Fibroblast of skin of left quadriceps (primary cell): ENCODE measurements around the gene DLGAP1.
"Not testable (repeated sequence)": the region's sequence is repeated elsewhere in the genome, so short reads cannot be mapped to it uniquely, and the experiment has no call there.

ENCODE experiments used
- DNase-seq, 2 experiments: peaks; one replicate each; pipeline ENCODE4 v3.0.0-alpha.2; 2013; ENCODE audit warnings: low read depth in 2 of 2

The DLGAP1 gene

GRCh38 chr18:4078246-4078645, 376.9 kb downstream of the DLGAP1 start:
- DNase-seq = no peak

GRCh38 chr18:4077721-4078120, 377.4 kb downstream of the DLGAP1 start:
- no peak for DNase-seq

GRCh38 chr18:4077204-4077603, 377.9 kb downstream of the DLGAP1 start:
- DNase-seq = no peak

DNA sequence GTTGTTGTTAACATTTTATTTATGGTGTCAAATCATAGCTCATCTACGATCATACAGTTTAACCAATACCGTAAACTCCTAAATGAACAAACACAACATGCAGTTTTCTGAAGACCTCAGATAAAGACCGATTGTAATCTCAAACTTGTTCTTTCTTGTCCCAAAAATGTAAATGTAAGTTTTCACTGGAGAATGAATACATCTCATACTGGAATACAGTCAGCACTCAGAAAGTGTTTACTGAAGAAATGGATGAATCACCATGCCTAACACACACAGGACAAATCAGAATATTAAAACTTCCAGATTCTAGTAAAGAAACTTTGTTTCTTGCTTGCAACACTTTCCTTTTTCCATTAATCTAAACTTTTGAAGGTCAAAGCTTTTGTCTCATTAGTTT, 380.5 kb downstream of the DLGAP1 start:
- DNase-seq = no peak

- DNase-seq = no peak
Measured at GRCh38 chr18:4069183-4069582, 385.9 kb downstream of the DLGAP1 start.

GRCh38 chr18:4068552-4069158, 386.5 kb downstream of the DLGAP1 start:
- DNase-seq = peak; percentile 7 to 9

- DNase-seq = no peak
Measured at GRCh38 chr18:4063545-4063944, 391.6 kb downstream of the DLGAP1 start.

DNA sequence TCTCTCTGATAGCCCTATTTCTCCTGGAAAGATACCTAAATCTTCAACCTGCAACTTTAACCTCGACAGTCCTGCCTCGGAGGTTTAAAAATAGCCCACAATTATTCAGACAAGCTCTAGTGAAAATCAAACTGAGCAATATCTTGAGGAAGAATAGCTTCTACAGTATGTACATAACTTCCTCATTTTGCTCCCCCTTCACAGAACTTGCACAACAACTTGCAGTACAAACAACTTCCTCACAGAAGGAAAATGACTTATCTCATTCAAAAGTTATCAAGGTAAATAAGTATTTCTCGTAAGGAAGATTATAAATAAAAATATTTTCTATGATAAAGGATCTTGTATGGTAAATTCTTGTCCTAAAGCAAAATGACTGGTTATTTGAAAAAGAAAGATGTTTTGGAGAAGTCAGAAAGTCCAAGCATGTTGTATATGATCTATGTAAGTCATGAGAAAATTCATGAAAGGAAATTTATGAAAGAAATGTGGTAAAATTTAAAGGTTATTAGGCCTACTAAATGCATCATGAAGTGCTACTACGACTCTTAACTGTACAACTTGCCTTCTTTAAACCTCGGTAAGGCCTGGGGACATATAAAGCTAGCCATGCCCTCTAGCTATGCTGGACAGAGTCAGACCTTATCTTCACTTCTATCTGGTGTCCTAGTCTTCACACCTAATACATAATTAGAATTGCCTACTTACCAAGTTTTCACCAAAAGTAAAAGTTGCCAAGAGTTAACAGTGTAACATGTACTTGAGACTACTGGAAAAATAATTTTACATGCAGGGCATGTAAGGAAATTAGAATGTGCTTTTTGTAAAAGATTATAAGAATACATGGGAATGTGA, 394.5 kb downstream of the DLGAP1 start:
- no peak for DNase-seq

DNA sequence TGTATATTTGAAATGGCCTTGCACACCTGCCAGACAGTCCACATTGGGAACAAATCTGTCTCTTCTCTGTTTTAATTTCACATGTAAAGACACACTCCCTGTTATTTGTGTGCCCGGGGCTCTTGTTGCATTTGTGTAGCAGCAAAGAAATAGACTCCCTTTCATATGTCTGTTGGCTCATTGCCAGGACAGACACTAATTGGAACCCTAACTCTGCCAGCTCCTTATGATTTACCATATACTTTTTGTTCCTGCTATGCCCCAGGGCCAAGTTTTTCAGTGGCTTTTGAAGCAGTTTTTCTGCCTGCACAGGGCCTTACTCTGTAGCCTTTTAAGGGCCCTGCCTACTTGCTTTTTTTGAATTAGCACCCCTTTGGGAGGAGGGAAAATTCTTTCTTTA, 396.9 kb downstream of the DLGAP1 start:
- no peak for DNase-seq

DNA sequence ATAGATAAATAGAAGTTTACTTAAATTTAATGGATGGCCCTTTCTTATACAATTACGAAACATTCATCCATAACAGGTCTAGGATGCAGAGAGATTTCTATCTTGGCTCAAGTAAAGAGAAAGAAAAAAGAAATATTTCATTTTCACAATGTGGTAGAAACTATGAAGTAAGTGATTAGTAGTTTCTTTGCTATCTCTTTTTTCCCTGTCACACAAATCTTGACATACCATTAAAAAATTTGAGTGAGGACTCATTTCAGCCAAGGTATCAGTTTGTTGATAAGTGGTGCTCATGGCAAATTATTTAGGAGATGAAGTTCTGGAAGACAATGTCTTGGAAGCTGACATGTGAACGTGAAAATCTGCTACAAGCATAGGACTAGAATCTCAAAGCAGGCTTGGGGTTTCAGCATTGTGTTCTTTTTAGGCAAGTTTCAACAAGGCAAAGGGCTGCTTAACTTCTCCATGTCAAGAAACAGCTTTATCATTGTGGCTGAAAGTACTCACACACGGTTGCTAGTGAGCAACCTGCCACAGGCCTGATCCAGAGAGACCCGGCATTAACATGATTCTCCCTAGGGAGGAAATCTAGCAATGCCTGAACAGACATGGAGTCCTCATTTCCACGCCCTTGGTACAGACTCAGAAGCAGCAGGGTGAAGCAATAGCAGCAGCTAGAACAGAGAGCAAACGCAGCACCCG, 414.6 kb downstream of the DLGAP1 start:
- DNase-seq = no peak

DNA sequence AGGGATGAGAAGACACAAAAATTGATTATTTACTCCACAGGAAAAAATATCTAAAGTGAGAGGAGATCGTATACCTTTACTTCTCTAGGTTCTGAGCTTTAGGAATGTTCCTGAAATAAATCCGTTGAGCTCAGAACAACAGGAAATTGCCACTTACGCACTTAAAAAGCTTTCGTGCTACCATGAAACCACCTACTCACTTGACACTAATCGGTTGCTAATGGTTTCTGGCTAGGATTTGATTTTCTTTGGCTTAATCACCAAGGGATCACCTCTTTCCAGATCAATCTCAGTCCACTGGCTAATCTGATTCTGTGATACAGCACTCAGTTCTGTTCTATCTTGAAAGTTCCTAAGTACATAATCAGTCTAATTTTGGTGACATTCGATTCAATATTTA, 419.6 kb downstream of the DLGAP1 start:
- no peak for DNase-seq

DNA sequence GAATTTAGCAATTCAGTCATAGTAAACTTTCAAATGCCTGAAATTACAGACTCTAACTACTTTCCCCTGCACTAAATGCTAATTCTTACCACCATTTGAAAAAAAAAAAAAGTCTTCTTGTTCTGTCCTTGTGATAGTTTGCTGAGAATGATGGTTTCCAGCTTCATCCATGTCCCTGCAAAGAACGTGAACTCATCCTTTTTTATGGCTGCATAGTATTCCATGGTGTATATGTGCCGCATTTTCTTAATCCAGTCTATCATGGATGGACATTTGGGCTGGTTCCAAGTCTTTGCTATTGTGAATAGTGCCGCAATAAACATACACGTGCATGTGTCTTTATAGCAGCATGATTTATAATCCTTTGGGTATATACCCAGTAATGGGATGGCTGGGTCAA, 420.3 kb downstream of the DLGAP1 start:
- DNase-seq = not testable (repeated sequence)

- no peak for DNase-seq
Measured at GRCh38 chr18:4026542-4026941, 428.6 kb downstream of the DLGAP1 start.

DNA sequence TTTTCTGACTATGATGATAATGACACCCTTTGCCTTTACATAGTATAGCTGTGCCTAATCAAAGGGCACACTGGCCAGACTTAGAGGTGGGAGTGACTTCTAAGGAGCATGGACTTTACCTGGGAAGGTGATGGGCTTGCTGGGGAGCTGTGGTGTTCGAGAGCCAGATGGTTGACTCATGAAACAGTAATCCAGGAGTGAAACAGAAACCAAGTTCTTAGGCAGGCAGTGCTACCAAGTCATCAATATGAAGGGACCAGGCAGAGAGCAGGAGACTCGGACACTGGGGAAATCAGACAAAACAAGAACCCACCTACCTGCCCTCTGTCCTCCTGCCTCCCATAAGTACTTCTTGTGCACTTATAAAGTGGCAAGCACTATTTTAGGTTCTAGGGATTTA, 430.4 kb downstream of the DLGAP1 start:
- DNase-seq = no peak

DNA sequence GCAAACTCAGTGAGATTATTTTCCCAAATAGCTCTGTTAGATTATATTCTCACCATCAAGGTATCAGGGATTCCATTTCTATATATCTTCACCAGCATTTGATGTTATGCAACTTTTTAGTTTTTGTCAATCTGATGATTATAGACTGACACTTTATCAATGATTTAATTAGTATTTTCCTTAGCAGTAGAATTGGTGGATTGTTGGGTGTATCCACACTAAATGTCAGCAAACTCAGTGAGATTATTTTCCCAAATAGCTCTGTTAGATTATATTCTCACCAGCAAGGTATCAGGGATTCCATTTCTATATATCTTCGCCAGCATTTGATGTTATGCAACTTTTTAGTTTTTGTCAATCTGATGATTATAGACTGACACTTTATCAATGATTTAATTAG, 432.4 kb downstream of the DLGAP1 start:
- DNase-seq = not testable (repeated sequence)

- DNase-seq = no peak
Measured at GRCh38 chr18:4020026-4020425, 435.1 kb downstream of the DLGAP1 start.

- DNase-seq = no peak
Measured at GRCh38 chr18:4017480-4017879, 437.6 kb downstream of the DLGAP1 start.

GRCh38 chr18:4016391-4017049, 438.6 kb downstream of the DLGAP1 start:
- peak; percentile 18 to 28 for DNase-seq

DNA sequence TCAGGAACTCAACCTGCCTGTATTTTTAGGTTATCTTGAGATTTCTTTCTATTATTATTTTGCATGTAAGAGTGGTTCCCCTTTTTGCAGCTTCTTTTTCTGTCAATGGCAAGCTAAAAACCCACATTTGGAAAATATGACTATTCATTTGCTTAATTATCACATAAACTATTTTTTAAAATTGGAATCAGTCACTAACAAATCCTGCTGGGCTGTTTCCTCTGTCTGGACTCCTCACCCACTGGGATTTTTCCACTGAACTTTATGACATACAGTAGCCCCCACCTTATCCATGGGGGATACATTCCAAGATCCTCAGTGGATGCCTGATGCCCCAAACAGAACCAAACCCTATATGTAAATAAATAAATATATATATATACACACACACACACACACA, 447.3 kb downstream of the DLGAP1 start:
- no peak for DNase-seq

- DNase-seq = peak; percentile 44 to 51
Measured at GRCh38 chr18:4004183-4004829, 450.8 kb downstream of the DLGAP1 start.

GRCh38 chr18:3998698-3999333, 456.3 kb downstream of the DLGAP1 start:
- peak in 1 of 2 experiments; percentile 16 for DNase-seq
